HTERT RPE-1 (cell line): ENCODE results near the gene DKK1.

Source experiments
- in situ Hi-C: fragments of 300-500 bp; cut with MboI; formaldehyde crosslinking; loops from 4 replicates; pipeline ENCODE4 v1.14.3; 2020; ENCODE audit warnings: low sequenced_read_pairs

The DKK1 gene

GRCh38 chr10:52313933-52314821, at the start of gene DKK1:
Gene DKK1 (plus strand): TSS chr10:52314281. CDS start chr10:52314435, 154 bp downstream.
- in situ Hi-C loops, result loop anchor here (25.0 kb wide), 1 partner anchor 173 kb away; no protein-coding TSS in a partner anchor

DNA sequence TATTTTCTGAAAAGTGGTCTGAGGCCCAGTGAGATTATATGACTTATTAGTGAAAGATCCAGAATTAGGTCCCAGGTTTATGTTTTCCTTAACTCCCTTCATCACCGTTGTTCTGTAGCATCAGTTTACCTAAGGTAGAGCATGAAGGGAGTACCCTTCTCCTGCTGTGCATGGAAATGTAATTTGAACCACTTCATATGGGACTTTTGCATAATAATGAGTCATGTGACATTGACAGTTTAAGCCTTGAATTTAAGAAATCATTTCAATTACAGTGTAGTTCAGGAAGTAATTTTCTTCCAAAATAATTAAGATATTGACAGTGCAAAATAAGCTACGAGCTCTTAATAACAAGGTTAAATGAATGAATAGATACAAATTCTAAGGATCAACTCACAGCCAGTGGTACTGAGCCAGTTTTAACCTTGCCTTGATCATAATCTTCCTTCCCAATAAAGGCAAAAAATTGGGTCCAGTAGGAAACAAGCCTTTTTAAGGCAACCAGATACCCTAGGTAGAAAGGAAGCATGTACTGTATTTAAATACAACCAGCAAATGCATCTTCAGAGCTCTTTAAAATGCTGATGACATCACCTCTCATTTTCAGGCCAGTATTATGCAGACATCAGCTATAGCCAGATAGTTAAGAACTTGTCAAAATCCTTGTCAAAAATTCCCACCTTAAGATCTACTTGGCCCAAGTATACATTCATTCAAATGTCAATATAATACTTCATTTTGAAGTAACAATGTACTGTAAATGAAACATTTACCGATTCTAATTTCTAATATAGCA, 48.8 kb upstream of the DKK1 start:
- in situ Hi-C loops, result no loop called here

DNA sequence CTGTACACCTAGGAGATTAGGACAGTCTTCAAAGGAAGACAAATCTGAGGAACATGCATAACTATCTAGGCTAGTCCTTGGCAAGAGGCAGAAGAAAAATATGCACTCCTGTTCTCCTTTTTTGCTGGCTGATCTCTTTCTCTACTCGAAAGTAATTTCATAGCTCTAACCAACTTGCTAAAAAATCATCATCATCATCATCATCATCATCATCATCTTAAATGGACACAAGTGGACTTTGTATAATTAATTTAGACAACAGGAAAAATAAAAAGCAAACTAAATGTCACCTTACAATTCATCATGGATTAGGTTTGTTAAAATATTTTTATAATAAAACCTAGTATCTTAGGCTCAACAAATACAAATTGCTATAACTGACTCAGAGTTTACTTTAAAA, 47.2 kb upstream of the DKK1 start:
- in situ Hi-C loops, result no loop called here

DNA sequence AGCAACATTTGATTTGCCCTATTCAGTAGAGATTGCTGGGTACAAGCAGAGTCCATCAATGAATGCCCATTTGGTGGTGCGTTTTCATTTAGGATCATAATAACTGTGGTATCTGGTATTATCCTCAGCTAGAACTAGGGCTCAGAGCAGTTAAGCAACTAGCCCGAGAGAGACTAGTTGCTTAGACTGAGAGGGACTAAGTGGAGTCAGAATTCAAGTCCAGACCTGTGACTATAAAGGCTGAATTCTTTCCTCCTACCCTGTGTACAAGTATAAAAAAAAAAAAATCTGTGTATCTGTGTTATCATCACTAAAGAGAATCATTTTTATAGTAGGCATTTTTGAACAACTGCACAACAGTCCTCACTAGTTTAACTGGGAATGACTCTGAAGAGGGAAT, 45.3 kb upstream of the DKK1 start:
- in situ Hi-C loops, result no loop called here

DNA sequence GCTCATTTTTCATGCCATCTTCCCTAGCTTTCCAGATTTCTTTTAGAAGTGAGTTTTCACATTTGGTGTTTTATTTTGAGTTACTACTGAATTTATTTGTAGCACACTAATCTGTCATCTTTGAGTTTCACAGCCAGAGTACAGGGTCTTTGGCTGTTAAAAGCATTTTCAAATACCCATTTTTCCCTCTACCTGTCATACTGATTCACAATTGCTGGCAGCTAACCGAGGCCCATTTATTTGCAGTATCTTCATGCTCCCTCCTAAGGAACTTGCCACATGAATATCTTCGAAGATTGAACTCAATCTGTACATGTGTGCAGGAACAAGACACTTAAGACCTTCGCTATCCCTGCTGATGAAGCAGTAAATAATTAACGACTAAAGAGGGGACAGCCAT, 44.8 kb upstream of the DKK1 start:
- in situ Hi-C loops, result no loop called here

GRCh38 chr10:52276163-52276562, 37.9 kb upstream of the DKK1 start:
- in situ Hi-C loops, result no loop called here

DNA sequence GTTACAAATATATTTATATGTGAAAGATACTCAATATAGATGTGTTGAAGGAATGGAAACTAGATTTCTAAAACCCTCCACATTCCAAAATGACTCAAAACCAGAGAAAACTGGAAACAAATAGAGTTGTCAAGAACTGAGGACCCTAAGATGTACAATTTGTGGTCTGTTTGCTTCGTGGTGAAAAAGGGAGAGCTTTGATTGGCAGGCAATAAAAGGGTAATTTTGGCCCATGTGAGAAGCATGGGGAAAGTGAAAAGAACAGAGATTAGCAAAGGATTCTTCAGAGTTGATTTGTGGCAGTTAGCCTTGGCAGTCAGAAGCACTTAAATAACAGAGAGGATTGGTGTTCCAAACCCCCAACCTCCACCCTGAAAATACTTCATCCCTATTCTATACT, 37.1 kb upstream of the DKK1 start:
- in situ Hi-C loops, result no loop called here

GRCh38 chr10:52279546-52279945, 34.5 kb upstream of the DKK1 start:
- in situ Hi-C loops, result no loop called here

- in situ Hi-C loops, result no loop called here
These were observed 34.0 kb upstream of the DKK1 start for GRCh38 chr10:52280051-52280450.

DNA sequence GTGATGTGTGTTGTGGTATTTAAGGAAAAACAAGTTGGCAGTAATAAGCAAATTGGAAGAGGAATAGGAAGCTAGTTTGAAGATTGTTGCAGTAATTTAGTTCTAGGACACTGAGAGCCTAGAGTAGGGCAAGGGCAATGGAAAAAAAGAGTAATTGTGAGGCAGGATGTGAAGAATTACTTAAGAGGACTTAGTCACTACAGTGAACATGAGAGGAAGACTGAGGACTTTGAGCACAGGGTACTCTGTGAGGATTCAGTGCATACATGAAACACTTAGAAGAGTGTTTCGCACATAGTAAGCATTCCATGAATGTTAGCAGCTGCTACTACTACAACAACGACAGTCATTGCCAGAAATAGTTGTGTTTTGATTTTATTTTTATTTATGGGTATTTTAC, 30.9 kb upstream of the DKK1 start:
- in situ Hi-C loops, result no loop called here

DNA sequence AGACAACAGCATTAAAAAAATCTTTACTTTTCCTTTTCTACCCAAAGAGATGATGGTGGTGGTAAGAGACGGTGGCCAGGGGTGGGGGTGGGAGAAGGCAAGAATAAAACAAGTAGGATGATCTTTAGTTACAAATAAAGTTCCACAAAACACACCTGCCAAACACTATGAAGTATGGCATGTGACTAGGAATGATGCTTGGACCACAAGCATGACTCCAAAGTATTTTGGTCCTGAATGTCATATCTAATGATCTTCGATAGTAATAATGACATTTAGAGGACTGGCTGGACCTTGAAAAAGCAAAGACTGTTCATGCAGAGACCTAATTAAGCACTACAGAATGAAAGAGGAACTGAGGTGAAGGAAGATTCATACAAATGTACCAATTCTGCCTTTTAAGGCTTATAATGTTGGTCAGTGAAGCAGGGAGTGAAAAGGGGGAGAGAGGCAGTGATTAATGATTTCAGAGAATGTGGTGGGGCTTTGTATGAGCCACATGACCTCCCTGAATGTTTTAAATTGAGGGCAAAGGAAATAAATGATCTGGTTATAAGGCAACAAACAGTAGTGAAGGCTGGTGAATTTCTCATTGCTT, 29.6 kb upstream of the DKK1 start:
- in situ Hi-C loops, result no loop called here

- in situ Hi-C loops, result no loop called here
These were observed 26.2 kb upstream of the DKK1 start for GRCh38 chr10:52287866-52288265.

DNA sequence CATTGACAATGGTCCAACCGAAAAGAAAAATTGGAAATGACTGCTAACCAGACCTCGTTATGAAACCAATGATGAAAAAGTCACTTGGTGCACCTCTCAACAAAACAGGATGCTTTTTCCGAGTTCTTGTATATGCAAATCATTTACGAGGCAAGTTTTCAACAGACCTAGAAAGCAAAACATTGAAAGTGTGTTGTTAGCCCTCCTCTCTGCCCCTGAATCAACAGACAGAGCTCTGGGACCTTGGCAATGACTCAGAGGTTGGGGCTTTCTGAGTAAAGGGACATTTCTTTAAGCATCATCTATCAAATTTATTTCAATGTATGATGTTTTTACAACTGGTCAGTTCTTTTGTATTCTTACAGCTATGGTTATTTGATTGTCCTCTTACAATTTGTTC, 16.3 kb upstream of the DKK1 start:
- in situ Hi-C loops, result no loop called here

- in situ Hi-C loops, result loop anchor here (25.0 kb wide), 1 partner anchor 187 kb away; no protein-coding TSS in a partner anchor
These were observed 13.3 kb upstream of the DKK1 start for GRCh38 chr10:52300599-52301277.

GRCh38 chr10:52308251-52309031, 5.6 kb upstream of the DKK1 start:
- in situ Hi-C loops, result loop anchor here (25.0 kb wide), 1 partner anchor 179 kb away; no protein-coding TSS in a partner anchor

DNA sequence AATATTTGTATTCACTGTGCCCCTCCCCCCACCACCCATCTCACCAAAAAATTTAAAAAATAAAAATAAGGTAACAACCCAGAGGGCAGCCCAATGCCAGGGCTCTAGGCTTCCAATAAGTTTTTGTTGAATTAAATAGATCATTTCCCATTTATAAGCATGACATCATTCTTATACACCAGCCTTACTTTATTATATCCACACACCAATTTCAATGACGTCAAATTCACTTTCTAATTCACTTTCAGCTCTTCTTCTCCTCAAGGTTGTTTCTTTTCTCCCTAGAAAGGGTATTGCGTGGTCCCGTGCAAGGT, 1.2 kb upstream of the DKK1 start:
- in situ Hi-C loops, result loop anchor here (25.0 kb wide), 1 partner anchor 174 kb away; no protein-coding TSS in a partner anchor

DNA sequence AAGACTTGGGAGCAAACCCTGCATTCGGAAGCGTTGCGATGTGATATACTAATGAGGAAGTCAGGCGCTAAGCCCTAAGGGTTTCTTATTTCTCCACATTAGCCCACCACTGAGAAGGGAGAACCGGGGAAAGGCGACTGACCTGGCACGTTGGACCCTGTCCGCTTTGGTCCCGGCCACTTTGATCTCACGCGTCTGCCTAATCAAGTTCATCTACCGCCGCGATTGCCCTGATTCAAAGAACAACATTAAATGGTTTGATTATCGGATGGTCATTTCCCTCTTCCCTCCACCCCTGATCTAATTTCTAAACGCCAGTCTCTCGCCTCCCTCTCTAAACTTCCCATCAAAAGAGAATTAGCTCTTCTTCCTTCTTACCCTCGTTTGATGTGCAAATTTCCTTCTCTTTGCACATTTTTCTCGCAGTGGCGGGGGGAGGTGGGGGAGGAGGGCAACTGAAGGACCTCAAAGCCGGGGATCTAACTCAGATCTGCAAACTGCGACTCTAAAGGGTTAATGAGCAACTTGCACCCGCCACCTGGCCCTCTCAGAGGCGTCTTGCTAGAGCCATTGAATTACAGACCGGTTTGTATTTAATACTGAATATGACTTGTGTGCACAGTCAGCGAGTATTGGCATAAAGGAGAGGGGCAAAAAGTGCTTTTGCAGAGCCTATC, 687 bp upstream of the DKK1 start:
- in situ Hi-C loops, result loop anchor here (25.0 kb wide), 1 partner anchor 174 kb away; no protein-coding TSS in a partner anchor

GRCh38 chr10:52314822-52315552, 906 bp downstream of the DKK1 start:
- in situ Hi-C loops, result loop anchor here (25.0 kb wide), 1 partner anchor 172 kb away; no protein-coding TSS in a partner anchor

DNA sequence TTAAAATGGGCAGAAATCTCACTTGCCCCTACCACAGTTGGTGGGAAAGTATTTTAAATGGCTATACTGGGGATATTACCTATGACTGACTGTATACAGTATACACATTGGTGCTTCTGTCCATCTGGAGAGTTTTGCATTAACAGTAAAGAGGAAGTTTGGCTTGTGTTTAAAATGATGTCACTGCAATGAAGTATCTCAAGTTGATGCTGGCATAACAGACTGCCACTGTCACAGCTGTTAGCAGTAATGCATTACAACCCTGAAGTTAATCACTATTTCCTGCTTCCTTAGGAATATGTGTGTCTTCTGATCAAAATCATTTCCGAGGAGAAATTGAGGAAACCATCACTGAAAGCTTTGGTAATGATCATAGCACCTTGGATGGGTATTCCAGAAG, 1.9 kb downstream of the DKK1 start:
- in situ Hi-C loops, result loop anchor here (25.0 kb wide), 1 partner anchor 171 kb away; no protein-coding TSS in a partner anchor
